HCT116 (cell line): Measurements from ENCODE around the gene GTF3C5.

Experiments
- ATF3 ChIP-seq: IDR thresholded peaks from 2 replicates; pipeline ENCODE4 v1.6.1; 2012
- CTCF ChIP-seq, 3 experiments: fragments of 200-600 bp in 1 of 3; sonication (generic) in 1 of 3; IDR thresholded peaks in 2 of 3; conservative IDR thresholded peaks in 1 of 3; 2 replicates each; pipeline ENCODE4 v1.5.1; 2012 to 2017; ENCODE audit warnings: low read depth in 2 of 3, low read length in 2 of 3, antibody characterized with exemption in 1 of 3, borderline replicate concordance in 1 of 3, control low read depth in 1 of 3, mild to moderate bottlenecking in 1 of 3, mixed read lengths in 1 of 3, mixed run types in 1 of 3, moderate library complexity in 1 of 3; ENCODE audit not compliant: insufficient read depth in 1 of 3
- EZH2 ChIP-seq: fragments of 200-600 bp; sonication (generic); IDR thresholded peaks from 2 replicates; pipeline ENCODE4 v1.6.1; 2017; ENCODE audit warnings: antibody characterized with exemption, mixed run types
- EZH2phosphoT487 ChIP-seq: fragments of 200-600 bp; IDR thresholded peaks from 2 replicates; pipeline ENCODE4 v1.6.1; 2018; ENCODE audit warnings: antibody characterized with exemption, borderline replicate concordance
- JUND ChIP-seq: IDR thresholded peaks from 2 replicates; pipeline ENCODE4 v1.6.1; 2012
- MAX ChIP-seq: IDR thresholded peaks from 2 replicates; pipeline ENCODE4 v1.6.1; 2012
- POLR2A ChIP-seq: IDR thresholded peaks from 2 replicates; pipeline ENCODE4 v1.7.0; 2011; ENCODE audit warnings: borderline replicate concordance; ENCODE audit not compliant: insufficient read depth, insufficient read length; ENCODE audit errors: extremely low read depth
- POLR2AphosphoS5 ChIP-seq: IDR thresholded peaks from 2 replicates; pipeline ENCODE4 v1.6.1; 2011; ENCODE audit warnings: mild to moderate bottlenecking, low read depth, low read length, moderate library complexity
- RAD21 ChIP-seq: IDR thresholded peaks from 2 replicates; pipeline ENCODE4 v1.6.1; 2012; ENCODE audit warnings: low read depth, mild to moderate bottlenecking
- REST ChIP-seq: IDR thresholded peaks from 2 replicates; pipeline ENCODE4 v1.6.1; 2012; ENCODE audit warnings: low read depth
- SRF ChIP-seq: IDR thresholded peaks from 2 replicates; pipeline ENCODE4 v1.6.1; 2012; ENCODE audit warnings: low read depth
- TCF7L2 ChIP-seq: IDR thresholded peaks from 2 replicates; pipeline ENCODE4 v1.7.0; 2011; ENCODE audit warnings: borderline replicate concordance, inconsistent platforms; ENCODE audit not compliant: insufficient read depth, insufficient read length; ENCODE audit errors: extremely low read depth
- ZNF274 ChIP-seq: fragments of 200-500 bp; sonication (Bioruptor generic); IDR thresholded peaks from 2 replicates; pipeline ENCODE4 v1.6.1; 2014; ENCODE audit warnings: mild to moderate bottlenecking, low read depth, low read length, inconsistent platforms

GRCh38 chr9:133004091-133004998, 26.5 kb upstream of the GTF3C5 start:
- TF ChIP-seq EZH2 (no peak), POLR2AphosphoS5 (no peak), CTCF (IDR thresholded peaks at IDR 0.05 in 2 of 3, conservative IDR thresholded peaks at IDR 0.05 in 1 of 3; ENCODE audit: borderline replicate concordance in 1 of 3, insufficient read depth in 1 of 3, low read depth in 2 of 3, low read length in 2 of 3) (no peak), ATF3 (no peak), JUND (no peak), MAX (no peak), SRF (no peak), RAD21 (no peak), ZNF274 (no peak), TCF7L2 (no peak), EZH2phosphoT487 (no peak), POLR2A (no peak), REST (no peak)
